ENCODE results near the gene LANCL3. TPM values are rescaled to one million over a fixed set of nuclear protein-coding genes. Genes with fewer than 3 reads are reported as not detected.
"Not testable (repeated sequence)": the region's sequence is repeated elsewhere in the genome, so short reads cannot be mapped to it uniquely, and the experiment has no call there.

The LANCL3 gene
- under 0.01 and 0.22 TPM in 2 replicates for total RNA-seq

DNA sequence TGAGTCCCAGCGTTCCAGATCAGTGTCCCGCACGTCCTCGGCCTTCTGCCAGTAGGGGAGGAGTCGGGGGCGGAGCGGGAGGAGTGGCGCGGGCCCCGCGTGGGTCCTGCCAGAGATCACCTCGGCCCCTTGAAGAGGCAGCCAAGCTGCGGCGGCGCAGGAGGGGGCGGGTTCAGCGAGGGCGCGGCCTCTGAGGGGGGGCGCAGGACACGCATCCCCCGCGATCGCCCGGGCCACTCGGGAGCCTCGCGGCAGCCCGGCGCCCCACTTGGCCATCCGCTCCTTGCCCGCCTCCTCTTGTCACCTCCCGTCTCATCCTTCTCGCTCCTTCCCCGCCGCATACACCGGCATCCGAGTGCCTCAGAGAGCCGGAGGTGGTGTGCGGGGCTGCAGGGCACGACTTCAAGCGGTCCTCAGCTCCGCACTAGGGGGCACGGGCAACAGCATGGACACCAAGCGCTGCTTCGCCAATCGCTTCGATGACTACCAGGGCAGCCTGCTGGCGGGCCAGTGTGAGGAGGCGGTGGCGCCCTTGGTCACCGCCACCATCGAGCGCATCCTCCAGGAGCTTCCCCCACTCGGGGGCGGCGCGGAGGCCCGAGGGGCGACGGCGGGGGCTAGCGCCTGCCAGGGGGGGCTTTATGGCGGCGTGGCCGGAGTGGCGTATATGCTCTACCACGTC lies at the start of gene LANCL3:
Gene LANCL3 (plus strand): TSS at position 236 of the 682 bp plus-strand sequence. CDS start 210 bp downstream, at position 446.
- DNase-seq (ENCODE audit: low read depth in 2 of 2) = not testable (repeated sequence)

DNA sequence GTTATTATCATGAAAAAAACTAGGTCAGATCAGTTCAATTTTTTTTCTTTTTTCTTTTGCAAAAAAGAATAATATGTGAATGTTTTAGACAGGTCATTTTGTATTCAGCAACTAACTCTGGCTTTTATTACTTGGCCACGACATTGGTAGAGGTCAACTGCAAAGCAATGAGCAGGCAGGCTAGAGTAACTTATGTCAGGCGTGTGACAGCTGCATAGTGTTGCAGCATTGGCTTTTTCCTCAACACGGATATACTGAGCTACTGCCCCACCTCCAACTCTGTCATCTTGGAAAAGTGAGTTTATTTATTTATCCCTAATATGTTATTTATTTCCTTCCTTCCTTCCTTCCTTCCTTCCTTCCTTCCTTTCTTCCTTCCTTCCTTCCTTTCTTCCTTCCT lies 47.8 kb upstream of the LANCL3 start:
- DNase-seq (ENCODE audit: low read depth in 2 of 2) = not testable (repeated sequence)

DNA sequence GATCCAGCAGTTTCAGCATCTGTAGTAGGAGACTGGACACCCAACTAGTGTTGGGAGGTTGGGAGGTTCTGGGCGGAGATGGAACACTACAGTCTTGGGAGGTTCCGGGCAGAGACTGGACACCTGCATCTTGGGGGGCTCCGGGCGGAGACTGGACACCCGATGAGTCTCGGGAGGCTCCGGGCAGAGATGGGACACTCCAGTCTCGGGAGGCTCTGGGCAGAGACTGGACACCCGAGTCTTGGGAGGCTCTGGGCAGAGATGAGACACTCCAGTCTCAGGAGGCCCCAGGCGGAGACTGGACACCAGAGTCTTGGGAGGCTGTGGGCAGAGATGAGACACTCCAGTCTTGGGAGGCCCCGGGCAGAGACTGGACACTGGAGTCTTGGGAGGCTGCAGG lies 29.5 kb upstream of the LANCL3 start:
- no peak for DNase-seq (ENCODE audit: low read depth in 2 of 2)

- DNase-seq (ENCODE audit: low read depth in 2 of 2) = no peak
Measured at GRCh38 chrX:37542791-37543190, 28.7 kb upstream of the LANCL3 start.

DNA sequence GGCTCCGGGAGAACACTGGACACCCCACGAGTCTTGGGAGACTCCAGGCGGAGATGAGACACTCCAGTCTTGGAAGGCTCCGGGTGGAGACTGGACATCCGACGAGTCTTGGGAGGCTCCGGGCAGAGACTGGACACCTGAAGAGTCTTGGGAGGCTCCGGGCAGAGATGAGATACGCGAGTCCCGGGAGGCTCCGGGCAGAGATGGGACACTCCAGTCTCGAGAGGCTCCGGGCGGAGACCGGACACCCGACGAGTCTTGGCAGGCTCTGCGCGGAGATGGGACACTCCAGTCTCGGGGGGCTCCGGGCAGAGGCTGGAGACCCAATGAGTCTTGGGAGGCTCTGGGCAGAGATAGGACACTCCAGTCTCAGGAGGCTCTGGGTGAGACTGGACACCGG lies 28.1 kb upstream of the LANCL3 start:
- no peak for DNase-seq (ENCODE audit: low read depth in 2 of 2)

DNA sequence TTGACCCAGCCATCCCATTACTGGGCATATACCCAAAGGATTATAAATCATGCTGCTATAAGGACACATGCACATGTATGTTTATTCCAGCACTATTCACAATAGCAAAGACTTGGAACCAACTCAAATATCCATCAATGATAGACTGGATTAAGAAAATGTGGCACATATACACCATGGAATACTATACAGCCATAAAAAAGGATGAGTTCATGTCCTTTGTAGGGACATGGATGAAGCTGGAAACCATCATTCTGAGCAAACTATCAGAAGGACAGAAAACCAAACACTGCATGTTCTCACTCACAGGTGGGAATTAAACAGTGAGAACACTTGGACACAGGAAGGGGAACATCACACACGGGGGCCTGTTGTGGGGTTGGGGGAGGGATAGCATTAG lies 26.9 kb upstream of the LANCL3 start:
- not testable (repeated sequence) for DNase-seq (ENCODE audit: low read depth in 2 of 2)

DNA sequence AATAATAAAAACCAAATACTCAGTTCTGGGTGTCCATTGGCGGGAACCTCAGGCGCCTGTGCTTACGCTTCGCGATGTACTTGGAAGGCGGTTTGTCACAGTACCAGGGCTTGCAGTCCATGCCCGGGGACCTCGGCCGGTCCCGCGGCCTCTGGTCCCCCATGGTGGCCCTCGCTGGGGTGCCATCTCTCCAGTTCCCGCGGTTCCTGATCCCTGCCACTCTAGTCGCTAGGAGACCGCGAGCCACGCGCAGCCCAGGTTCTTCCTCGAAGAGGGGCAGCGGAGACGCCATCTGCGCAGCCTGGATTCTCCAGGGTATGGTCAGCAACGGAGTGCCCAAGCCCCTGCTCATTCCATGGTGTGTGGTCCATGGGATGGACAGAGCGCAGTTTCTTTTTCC lies 26.4 kb upstream of the LANCL3 start:
- DNase-seq (ENCODE audit: low read depth in 2 of 2) = no peak

- DNase-seq (ENCODE audit: low read depth in 2 of 2) = not testable (repeated sequence)
Measured at GRCh38 chrX:37549619-37550018, 21.8 kb upstream of the LANCL3 start.

DNA sequence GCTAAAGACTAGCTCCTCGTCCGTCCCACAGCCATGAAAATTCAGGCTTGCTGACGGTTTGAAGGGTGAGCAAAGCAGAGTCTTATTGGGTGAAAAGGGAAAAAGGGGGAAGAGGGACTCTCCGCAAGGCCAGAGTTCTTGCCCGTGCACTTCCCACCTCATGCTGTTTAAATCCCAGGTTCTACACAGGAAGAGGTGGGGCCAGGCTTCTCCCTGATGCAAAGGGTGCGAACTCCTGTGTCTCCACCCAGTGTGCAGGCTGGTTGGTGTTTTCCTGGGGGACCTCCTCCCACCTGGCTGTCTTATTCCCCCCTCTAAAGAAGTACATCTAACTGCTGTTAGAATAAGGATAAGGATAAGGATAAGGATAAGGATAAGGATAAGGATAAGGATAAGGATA lies 18.0 kb upstream of the LANCL3 start:
- no peak for DNase-seq (ENCODE audit: low read depth in 2 of 2)

DNA sequence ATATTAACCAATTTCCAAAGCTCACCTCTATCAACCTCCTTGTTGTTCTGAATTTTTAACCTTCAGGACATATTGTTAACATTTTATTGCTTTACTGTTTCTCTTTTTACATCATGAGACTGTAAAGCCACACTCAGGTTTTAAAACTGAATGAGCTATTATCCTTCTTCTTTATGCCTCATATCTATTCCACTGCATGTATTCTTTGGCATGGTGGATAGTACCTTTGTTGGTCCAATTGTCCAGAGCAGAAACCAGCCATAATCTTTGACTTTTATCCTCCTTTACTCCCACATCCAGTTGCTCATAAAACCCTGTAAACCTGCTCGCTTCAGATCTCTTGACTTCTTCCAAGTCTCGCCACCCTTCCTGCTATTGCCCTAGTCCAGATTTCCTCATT lies 6.2 kb upstream of the LANCL3 start:
- DNase-seq (ENCODE audit: low read depth in 2 of 2) = not testable (repeated sequence)

GRCh38 chrX:37570349-37570748 lies 1.1 kb upstream of the LANCL3 start:
- DNase-seq (ENCODE audit: low read depth in 2 of 2) = not testable (repeated sequence)

DNA sequence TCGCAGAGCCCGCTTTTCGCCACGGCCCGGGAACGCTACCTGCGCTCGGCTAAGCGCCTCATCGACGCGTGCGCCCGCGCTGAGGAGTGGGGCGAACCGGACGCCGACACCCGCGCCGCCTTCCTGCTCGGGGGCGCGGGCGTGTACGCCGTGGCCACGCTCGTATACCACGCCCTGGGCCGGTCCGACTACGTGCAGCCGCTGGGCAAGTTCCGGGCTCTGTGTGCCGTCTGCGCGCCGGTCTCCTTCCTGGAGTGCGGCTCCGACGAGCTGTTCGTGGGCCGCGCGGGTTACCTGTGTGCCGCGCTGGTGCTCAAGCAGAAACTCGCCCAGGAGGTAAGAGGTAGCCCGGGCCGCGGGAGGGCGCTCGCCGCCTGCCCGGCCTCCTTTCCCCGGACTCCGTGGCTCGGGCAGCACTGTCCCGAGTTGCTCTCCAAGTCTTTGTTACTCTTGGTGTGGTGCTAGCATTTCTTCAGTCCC lies 687 bp downstream of the LANCL3 start:
- not testable (repeated sequence) for DNase-seq (ENCODE audit: low read depth in 2 of 2)

- DNase-seq (ENCODE audit: low read depth in 2 of 2) = not testable (repeated sequence)
Measured at GRCh38 chrX:37573121-37573520, 1.7 kb downstream of the LANCL3 start.

DNA sequence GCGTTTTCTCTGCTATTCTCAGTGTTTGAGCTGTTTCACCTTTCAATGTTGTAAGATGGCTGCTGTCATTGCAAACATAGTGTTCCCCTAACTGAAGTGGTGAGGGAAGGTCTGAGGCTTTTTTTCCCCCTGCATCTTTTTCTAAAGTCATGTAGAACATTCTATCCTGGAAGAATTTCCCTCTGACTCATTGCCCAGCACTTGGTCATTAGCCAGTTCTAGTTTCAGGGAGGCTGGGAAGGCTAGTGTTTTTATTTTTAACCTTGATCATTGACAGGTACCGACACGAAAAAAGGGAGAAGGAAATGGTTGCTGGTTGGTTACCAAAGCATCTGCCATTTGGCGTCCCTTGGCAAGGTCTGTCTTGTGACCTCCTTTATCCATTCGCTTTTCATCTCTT lies 6.6 kb downstream of the LANCL3 start:
- DNase-seq (ENCODE audit: low read depth in 2 of 2) = no peak

DNA sequence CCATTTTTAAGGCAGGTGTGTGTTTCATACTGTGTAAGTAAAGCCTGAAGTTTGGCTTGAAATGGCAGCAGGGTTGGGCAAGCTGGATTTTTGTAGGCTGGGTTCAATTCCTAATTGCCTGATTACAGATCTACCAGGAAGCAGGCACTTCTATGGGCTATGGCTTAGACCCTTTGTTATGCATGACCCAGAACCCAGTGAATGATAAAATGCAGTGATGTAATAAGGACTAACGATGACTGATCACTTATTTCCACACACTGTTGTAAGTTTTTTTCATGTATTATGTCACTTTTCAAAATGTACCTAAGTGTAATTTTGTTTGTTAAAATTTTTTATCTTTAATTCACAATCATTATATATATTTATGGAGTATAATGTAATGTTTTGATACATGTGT lies 8.6 kb downstream of the LANCL3 start:
- DNase-seq (ENCODE audit: low read depth in 2 of 2) = no peak

- DNase-seq (ENCODE audit: low read depth in 2 of 2) = not testable (repeated sequence)
Measured at GRCh38 chrX:37587337-37587736, 15.9 kb downstream of the LANCL3 start.

DNA sequence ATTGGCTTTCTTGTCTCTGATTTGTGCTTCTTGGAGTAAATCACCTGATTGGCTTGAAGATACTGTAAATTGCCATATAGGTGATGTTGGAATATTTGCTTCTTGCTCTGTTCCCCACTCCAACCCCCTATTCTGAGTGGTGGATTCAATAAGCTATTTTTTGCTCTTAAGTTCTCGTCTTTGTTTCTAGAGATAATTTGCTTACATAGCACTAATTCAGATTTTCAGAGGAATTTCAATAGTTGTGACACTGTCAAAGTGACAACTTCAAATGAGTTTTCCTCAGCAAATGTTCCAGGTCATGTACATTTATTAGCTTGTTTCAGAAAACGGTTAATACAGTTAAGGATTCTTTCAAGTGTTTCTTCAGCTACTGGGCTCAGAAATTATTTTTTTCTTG lies 18.6 kb downstream of the LANCL3 start:
- no peak for DNase-seq (ENCODE audit: low read depth in 2 of 2)

DNA sequence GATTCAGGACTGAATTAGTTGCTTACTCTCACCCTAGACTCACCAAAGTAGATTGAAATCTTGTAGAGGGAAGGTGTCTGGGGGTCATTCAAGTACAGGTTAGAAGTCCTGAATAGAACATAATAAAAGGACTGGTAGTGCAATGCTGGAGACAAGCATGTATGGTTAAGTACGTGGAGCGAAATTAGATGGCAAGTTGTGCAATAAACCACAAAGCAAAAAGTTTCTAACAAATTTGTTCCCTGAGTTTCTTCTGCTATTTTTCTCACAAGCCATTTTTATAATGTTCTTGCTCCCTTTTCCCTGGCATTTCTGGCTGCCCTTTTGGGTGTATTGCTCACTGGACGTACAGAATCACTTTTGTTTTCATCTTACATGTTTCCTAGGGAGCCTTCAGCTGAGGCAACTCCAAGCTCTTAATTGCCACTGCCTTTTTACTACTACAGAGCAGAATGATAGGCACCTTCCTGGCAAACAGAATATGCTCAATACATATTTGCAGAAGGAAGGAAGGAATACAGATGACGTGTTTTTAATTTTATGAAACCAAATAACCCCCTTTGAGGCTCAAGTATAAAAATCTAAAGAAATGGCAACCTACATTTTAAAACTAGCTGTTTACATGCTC lies 23.4 kb downstream of the LANCL3 start:
- no peak for DNase-seq (ENCODE audit: low read depth in 2 of 2)

DNA sequence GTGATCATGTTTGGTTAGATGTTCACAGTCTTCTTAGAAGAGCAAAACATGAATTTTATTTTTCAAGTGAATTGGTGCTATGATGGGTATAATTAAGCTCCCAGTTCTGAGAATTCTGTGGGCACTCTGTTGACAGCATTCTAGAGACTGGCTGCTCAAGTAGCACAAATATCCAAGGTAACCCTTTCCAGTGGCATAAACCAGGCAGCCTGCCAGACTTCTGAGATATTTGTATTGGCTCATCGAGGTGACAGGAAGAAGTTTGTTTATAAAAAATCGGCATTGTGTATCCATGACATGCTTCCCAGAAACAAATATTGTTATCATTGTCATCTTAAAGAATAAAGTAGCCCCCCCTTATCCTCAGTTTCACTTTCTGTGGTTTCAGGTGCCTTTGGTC lies 28.3 kb downstream of the LANCL3 start:
- DNase-seq (ENCODE audit: low read depth in 2 of 2) = no peak

DNA sequence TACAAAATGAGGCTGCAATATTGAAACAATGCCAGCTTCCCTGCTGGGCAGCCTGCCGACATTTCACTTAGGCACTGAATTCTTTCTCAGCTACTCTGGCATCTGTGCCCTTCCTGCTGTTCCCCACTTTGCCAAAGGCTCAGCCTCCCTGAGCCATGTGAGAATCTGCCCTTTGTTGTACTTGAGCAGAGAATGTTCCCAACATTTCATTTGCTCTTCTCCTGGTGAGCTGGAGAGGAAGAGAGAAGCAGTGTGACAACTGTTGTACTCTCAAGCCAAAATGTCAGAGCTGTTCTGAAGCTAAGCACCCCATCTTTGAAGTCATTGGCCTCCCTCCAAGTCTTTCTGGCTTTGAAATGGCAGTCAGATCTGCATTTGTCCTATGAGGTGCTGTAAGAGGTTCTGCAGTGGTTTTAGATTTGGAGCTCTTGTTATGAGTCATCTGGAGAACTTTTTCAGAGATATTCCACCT lies 32.5 kb downstream of the LANCL3 start:
- no peak for DNase-seq (ENCODE audit: low read depth in 2 of 2)

- DNase-seq (ENCODE audit: low read depth in 2 of 2) = no peak
Measured at GRCh38 chrX:37607243-37607642, 35.8 kb downstream of the LANCL3 start.

GRCh38 chrX:37608156-37608555 lies 36.7 kb downstream of the LANCL3 start:
- no peak for DNase-seq (ENCODE audit: low read depth in 2 of 2)

DNA sequence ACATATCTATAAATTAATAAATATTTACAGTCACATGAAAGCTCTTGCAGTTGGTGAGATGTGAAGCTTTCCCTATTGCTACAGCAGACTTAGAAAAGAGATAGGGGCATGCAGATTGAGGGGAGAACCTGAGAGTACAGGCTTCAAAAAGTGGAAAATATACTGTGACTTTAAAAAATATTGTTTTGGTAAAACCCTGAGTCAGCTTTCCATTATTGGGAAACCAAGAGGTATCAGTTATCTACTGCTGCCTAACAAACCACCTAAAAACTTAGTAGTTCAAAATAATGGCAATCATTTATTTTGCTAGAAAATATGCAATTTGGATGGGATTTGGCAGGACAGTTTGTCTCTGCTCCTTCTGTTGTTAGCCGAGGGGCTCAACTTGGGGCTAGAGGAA lies 38.3 kb downstream of the LANCL3 start:
- DNase-seq (ENCODE audit: low read depth in 2 of 2) = no peak

All from lung microvascular endothelial cell (primary cell).